HG03571 (cell line): ENCODE measurements around the gene ELOF1.

ENCODE experiments used
- ATAC-seq: cut with Tn5 transposase; IDR thresholded peaks from one replicate; pipeline ENCODE4 v1.9.1; 2021; ENCODE audit not compliant: unreplicated experiment

Gene ELOF1

DNA sequence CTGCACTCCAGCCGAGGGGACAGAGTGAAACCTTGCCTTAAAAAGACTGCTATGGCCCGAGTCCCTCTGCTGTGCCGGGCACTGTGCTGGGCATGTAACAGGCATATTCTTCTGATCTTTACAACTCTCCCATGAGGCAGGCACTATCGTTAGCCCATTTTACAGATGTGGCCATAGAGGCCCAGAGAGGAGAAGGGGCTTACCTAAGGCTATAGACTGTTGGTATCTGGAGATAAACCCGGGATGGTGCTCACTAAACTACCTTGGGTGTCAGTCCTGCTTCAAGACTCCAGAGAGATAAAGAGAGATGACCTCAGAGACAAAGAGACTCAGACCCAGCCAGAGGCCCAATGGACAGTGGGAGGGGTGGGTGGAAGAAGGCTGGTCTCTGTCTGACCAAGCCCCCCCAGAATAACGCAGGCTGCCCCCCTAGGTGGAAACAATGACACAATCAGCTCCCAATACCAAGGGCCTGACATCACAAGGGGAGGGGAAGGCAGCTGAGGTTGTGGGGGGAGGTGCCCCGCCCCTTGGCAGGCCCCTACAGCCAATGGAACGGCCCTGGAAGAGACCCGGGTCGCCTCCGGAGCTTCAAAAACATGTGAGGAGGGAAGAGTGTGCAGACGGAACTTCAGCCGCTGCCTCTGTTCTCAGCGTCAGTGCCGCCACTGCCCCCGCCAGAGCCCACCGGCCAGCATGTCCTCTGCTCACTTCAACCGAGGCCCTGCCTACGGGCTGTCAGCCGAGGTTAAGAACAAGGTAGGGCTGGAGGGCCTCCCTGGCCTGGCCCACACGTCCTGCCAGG lies 20.6 kb downstream of the ELOF1 start, which contains the start of gene CNN1:
CNN1 (plus strand) TSS at position 620 of the 805 bp plus-strand sequence; CDS start at position 697, 77 bp downstream.
- ATAC-seq = no peak

GRCh38 chr19:11535792-11536595 lies 23.0 kb downstream of the ELOF1 start:
- ATAC-seq = peak; percentile 66

DNA sequence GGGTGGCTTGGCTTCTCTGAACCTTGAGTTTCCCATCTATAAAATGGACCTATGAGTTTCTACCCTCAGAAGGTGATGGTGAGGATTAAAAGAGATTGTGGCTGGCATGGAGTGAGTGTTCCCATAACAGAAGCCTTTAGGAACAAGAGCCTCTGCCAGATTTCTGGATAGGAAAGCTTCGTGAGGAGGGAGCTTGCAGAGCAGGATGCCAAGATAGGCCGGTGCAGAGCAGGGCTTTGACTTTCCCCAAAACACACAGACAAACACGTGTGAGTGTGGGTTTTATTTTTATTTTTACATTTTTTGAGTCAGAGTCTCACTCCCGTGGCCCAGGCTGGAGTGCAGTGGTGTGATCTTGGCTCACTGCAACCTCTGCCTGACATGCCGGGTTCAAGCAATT lies 24.1 kb downstream of the ELOF1 start:
- no peak for ATAC-seq

DNA sequence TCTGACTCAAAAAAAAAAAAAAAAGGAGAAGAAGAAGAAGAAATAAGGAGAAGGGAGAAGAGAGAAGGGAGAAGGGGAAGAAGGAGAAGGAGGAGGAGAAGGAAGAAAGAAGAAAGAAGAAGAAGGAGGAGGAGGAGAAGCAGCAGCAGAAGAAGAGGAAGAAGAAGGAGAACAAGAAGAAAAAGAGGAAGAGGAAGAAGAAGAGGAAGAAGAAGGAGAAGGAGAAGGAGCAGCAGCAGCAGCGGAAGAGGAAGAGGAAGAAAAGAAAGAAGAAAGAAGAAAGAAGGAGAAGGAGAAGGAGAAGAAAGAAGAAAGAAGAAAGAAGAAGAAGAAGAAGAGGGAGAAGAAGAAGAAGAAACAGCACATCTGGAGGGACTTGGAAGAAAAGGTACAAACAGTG lies 24.5 kb downstream of the ELOF1 start:
- ATAC-seq = no peak

DNA sequence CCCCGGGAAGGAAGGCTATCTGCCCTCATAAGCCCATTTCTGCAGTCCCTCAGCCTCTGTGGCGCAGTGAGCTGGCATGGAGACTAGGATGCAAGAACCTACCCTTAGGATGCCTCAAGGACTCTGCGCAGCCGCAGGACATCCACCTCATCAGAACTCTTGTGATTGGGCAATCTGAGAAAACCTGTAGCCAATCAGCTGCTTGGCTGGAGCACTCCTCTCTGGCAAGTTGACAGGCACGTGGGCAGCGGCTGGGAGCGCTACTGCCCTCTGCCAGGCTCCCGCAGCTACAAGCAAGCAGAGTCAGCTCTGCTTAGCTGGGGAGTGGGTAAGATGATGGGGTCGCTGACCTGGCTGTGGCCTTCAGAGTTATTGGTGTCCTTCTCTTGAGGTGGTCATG lies 28.6 kb downstream of the ELOF1 start:
- ATAC-seq = no peak

DNA sequence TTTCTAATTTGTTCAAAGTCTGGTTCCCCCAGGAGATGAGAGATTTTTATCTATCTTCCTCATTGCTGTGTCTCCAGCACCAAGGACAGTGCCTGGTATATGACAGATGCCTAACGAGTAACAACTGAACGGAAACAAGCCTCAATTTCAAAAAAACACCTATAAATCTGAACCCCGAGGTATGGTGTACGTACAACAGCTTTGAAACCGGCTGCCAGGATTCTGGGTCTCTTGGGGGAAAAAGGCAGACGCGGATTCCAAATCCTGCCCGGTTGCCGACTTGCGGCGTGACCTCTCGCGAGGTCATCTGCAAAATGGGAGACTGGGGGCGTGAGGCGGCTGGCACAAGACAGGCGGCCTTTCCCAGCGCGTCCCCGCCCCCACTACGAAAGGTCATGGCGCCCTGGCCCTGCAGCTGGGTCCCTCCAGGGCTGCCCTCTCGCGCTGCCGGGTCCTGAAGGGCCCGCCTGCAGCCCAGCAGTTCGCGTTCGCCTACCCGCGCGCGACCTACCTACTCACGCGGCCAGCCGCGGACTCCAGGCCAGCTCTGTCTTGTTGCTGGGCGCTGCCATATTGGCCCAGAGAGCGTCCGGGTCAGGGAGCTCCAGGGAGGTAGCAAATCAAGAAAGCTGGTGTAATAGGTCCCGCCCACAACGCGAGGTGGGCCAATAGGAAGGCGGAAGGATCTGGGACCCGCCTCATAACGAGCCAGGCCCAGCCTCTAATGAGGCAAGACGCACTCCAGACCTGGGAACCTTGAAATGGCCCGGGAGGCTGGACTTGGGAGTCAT lies 30.3 kb downstream of the ELOF1 start, which contains the start of gene ECSIT:
ECSIT (minus strand) TSS at position 584 of the 791 bp plus-strand sequence. CDS start 9,964 bp downstream, outside the sequence.
- peak; percentile 89 for ATAC-seq

DNA sequence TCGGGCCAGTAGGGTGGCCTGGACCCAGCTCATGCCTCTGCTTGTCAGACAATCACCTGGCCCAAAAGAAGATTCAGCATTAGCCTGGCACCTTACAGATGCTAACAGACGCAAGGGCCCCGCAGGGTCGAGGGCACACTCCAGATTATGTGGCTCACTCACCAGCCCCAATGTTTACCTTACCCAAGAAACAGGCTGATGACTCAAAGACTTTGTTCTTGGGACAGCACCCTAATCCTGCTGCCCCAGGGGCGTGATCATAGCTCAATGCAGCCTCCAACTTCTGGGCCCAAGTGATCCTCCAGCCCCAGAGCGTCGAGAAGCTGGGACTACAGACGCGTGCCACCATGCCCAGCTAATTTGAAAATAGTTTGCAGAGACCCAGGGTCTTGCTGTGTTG lies 39.9 kb downstream of the ELOF1 start:
- no peak for ATAC-seq

- no peak for ATAC-seq
These were observed 45.1 kb downstream of the ELOF1 start for GRCh38 chr19:11513946-11514345.

- no peak for ATAC-seq
These were observed 48.6 kb downstream of the ELOF1 start for GRCh38 chr19:11510444-11510843.

- ATAC-seq = no peak
These were observed 51.5 kb downstream of the ELOF1 start for GRCh38 chr19:11507370-11508078.

DNA sequence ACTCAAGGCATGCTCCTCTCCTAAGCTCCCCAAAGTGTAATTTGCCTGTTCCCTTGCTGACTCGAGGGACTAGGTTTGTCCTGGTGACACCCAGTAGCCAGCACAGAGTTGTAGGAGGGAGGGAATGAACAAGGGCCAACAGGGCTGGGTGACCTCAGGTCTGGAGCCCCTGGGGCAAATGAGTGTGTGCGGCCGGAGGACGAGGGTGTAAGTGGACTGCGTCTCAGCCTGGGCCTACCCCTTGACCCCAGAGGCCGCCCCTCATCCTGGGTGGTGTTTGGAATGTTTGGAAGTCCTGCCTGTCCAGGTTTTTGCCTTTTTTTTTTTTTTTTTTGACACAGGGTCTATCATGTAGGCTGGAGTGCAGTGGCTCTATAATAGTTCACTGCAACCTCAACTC lies 52.1 kb downstream of the ELOF1 start:
- no peak for ATAC-seq

DNA sequence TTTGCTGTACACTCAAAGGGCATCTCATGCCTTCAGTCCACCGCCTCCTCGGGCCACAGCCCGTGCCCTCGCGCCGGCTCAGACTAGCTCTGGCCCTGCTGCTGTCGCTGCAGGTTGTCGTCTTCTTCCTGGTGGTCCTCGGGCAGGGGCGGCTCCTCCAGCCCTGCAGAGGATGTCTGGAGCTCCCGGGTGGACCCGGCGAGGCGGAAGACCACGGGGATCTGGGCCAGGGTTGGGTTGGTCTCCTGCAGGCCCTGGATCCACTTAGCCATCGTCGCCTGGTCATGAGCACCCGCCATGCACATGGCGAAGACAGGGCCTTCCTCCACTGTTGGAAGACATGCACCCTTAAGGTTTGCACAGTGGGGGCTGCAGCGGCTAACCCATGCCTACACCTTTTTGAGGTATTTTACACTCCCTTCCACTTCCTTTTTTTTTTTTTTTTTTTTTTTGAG lies 52.9 kb downstream of the ELOF1 start:
- ATAC-seq = peak; percentile 33

DNA sequence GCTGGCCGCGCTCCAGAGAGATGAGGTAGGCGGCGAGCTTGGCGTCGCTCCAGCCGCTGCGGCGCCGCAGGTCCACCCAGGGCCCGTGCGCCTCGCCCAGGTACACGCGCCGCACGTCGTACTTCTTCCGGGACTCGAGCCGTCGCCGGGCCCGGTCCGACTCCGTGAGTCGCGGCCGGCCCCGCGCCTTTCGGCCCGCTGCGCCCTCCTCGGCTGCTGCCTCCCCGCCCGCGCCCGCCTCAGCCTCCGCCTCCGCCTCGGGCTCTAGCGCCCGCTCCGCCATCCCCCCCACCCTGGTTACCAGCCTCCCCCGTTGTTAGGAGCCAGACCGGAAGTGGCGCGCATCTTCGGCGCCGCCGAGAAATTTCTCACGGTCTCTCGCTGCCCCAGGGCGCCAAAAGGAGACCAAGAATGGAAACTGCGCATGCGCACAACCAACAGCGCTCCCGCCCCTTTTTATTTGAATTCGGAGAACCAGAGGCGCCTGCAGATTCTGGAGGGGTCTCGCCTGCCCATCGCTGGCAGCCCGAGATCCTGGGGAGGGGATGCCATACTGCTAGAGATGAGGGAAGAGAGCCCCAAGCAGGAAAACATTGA lies 53.4 kb downstream of the ELOF1 start, which contains the start of gene ZNF653:
ZNF653 (minus strand) TSS at position 336 of the 597 bp plus-strand sequence; CDS start at position 283, 53 bp downstream.
- ATAC-seq = peak; percentile 30

- peak; percentile 79 for ATAC-seq
These were observed 54.0 kb downstream of the ELOF1 start for GRCh38 chr19:11505032-11505503.

- no peak for ATAC-seq
These were observed 54.5 kb downstream of the ELOF1 start for GRCh38 chr19:11504502-11505031.
